AG09319 (cell line): ENCODE measurements around the gene HNRNPUL1.
"Not testable (repeated sequence)": the region's sequence is repeated elsewhere in the genome, so short reads cannot be mapped to it uniquely, and the experiment has no call there.

Experiments
- DNase-seq: peaks from one replicate; pipeline ENCODE4 v3.0.0-alpha.2; 2010; ENCODE audit warnings: low read depth; ENCODE audit errors: extremely low read depth
- TF ChIP-seq, protein P1 (sequence below): IDR thresholded peaks from 2 replicates; pipeline ENCODE4 v1.5.1; 2011; ENCODE audit warnings: low read depth, mild to moderate bottlenecking, inconsistent platforms, low read length, moderate library complexity

The HNRNPUL1 gene

DNA sequence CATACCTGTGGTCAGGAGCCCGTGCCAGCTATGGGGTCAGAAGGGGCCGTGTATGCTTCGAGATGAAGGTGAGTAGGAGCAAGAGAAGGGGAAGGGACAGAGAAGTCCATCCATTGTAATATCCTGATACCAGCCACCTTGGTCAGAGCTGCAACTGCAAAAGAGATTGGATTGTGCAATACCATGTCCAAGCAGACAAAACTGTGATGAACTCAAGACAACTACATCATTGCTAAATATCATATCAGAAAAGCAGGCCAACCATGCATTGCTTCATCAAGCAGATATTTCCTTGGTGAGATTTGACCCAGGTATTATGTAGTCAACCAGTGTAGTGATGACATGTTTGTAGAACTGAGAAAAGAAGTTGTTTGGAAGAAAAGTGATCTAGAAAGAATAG is 12.1 kb downstream of the HNRNPUL1 start:
- TF ChIP-seq, protein P1, sequence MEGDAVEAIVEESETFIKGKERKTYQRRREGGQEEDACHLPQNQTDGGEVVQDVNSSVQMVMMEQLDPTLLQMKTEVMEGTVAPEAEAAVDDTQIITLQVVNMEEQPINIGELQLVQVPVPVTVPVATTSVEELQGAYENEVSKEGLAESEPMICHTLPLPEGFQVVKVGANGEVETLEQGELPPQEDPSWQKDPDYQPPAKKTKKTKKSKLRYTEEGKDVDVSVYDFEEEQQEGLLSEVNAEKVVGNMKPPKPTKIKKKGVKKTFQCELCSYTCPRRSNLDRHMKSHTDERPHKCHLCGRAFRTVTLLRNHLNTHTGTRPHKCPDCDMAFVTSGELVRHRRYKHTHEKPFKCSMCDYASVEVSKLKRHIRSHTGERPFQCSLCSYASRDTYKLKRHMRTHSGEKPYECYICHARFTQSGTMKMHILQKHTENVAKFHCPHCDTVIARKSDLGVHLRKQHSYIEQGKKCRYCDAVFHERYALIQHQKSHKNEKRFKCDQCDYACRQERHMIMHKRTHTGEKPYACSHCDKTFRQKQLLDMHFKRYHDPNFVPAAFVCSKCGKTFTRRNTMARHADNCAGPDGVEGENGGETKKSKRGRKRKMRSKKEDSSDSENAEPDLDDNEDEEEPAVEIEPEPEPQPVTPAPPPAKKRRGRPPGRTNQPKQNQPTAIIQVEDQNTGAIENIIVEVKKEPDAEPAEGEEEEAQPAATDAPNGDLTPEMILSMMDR = no peak
- DNase-seq = no peak

DNA sequence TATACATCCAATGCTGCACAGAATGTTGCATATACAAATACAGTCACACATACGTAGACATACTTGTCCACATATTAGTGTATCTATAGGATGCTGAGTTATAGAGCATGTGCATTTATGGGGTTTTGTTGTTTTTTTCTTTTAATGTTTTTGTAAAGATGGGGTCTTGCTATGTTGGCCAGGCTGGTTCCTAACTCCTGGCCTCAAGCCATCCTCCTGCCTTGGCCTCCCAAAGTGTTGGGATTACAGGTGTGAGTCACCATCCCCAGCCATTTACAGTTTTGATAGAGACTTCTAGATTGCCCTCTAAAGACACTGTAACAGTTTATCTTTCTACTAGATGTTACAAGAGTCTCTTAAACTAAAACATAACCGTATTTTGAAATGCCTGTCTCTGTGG is 14.3 kb downstream of the HNRNPUL1 start:
- no peak for DNase-seq
- TF ChIP-seq, protein P1 = no peak

DNA sequence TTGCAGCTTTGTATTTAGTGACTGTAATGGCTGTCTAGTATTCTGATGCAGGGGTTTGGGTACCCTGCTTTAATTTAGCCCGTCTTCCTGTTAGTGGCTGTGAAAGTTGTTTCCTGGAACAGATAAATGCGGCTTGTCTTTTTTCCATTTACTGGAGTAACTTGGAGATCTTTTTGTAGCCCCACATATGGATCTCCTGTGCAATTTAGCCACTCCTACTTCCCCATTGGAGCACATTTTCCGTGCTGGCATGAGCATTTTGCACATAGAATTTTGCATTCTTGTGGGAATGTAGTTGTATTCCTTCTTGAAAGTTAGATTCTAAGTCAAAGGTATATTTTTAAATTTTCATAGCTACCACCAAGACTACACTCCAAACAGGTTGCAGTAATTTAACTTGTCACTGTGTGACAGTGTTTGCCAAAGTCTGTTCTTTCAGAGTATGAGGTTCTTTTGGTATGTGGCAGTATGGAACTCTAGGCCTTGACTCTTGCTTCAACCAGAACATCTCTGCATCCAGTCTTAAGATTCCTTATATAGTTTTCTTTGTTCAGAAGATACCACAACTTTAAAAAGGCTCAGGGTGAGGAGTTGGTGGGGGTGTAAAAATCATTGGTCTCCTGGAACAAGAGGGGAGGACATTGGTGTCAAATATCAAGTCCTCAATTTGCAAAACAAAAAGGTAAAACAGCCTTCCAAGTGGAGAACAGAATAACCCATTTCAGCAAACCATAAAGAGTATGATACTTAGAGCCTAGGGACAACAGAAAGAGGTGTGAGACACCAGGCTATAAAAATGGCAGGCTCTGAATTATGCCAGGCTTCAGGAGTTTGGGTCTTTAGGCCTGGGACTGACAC is 24.7 kb downstream of the HNRNPUL1 start:
- TF ChIP-seq, protein P1 = no peak
- no peak for DNase-seq

DNA sequence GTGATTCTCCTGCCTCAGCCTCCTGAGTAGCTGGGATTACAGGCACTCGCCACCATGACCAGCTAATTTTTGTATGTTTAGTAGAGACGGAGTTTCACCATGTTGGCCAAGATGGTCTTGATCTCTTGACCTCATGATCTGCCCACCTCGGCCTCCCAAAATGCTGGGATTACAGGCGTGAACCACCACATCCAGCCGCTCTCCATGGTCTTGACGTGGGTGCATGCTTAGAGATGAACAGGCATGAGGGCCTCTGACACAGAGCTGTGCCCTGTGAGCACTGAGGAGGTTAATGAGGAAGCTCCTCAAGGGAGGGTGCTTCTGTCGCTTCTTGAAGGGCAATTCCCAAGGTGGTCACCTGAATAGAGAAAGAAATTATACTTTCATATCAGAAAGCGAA is 25.6 kb downstream of the HNRNPUL1 start:
- DNase-seq = not testable (repeated sequence)

DNA sequence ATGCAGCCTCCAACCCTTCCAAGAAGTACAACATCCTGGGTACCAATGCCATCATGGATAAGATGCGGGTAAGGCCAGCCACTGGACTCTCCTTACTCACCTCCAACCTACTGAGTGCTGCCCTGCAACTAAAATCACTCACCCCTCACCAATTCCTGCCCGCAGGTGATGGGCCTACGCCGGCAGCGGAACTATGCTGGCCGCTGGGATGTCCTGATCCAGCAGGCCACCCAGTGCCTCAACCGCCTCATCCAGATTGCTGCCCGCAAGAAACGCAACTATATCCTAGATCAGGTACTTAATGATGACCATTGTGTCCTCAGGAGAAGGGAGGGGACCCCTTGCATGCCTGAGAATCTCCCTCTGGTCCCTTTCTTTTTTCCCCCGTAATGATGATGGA is 30.2 kb downstream of the HNRNPUL1 start:
- no peak for DNase-seq
- TF ChIP-seq, protein P1 = no peak

DNA sequence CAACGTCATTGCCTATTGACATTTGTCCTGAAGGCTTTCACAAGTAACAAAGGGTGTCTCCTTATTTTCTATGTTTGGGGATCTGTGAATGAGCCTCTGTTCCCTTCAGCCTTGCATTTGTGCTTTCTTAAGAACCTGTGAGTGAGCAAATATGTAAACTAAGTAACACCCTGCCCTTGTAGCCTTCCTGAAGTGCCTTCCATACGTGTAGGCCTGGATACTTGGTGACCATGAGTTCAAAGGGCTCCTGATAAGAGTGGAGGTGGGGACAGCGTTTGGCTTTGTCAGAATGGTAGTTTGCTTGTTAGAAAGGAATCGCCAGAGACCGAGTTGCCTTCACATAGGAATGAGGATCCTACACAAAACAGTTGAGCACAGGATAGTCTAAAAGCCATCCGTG is 31.3 kb downstream of the HNRNPUL1 start:
- TF ChIP-seq, protein P1 = no peak
- DNase-seq = no peak

DNA sequence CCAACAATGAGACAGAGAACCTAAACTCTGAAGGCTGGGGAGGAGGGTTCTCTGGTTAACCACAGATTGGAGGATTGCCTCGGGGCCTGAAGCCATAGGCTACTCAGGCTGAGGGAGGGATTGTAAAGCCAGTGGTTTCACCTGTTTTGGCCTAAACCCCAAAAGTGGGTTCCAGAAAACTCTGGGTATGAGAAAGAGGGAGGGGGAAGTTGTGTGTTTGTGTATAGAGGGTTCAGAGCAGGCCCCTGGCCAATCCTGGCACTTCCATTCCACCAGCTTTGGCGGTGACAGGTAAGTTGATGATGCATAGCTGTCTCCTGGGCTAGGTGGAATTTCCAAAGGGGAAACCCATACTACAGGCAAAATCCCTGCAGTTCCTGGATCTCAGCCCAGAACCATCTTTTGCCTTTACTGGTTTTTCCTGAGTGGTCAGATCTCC is 32.3 kb downstream of the HNRNPUL1 start:
- TF ChIP-seq, protein P1 = no peak
- no peak for DNase-seq
